ENCODE data around the gene HEY2.

DNA sequence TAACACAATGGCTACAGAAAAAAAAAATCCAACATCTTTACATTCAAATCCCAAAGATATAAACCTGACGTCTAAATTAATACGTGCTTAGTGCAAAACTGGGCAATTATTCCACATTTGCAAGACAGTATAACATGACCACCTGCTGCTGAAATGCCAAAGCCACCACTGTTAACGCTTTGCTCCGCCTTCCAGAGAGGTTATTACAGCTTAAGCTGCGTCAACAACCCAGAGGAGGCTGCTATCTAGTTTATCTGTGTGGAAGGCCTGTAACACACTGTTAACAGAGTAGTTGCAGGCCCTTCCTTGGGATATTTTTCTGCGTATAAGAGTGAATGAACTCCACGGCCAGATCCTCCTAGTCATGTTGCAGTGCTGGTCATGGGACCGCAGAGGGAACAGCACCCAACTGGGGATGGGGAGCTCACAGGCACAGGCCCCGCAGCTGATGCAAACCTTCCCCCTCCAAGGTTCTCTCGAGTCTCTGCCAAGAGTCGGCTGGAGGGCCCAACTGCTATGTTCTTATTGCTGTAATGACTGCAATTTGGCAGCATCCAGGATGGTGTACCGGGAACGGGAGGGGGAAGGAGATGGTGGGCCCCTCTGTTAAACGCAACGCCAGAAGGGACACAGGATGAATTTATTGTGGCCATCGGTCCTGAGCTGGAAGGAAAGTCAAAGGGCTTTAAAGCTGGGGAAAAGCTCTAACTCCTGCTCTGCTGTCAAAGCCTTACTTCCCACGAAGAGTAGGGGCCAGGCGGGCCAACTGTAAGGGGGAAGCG, 40.3 kb downstream of the HEY2 start:
- TF ChIP-seq SMC3 (IDR thresholded peaks at IDR 0.05; ENCODE audit: borderline replicate concordance, low read length) (no peak), ESRRA (IDR thresholded peaks at IDR 0.05; ENCODE audit: low read length) (no peak), POLR2A (IDR thresholded peaks at IDR 0.05; ENCODE audit: low read depth, low read length) (no peak), SUZ12 (IDR thresholded peaks at IDR 0.05; ENCODE audit: unreplicated experiment) (no peak), TBL1XR1 (IDR thresholded peaks at IDR 0.05; ENCODE audit: low read depth, low read length) (no peak), JUND (IDR thresholded peaks at IDR 0.05; ENCODE audit: low read depth, low read length) (no peak), ZNF274 (IDR thresholded peaks at IDR 0.05; ENCODE audit: insufficient read depth, insufficient read length) (no peak), KAT2A (conservative IDR thresholded peaks at IDR 0.05; ENCODE audit: control insufficient read depth, low read depth, low read length) (no peak), CTCF (IDR thresholded peaks at IDR 0.05 in 2 of 3, conservative IDR thresholded peaks at IDR 0.05 in 1 of 3; ENCODE audit: control insufficient read depth in 2 of 3, extremely low read depth in 1 of 3, insufficient read depth in 1 of 3, low read depth in 3 of 3, low read length in 3 of 3) (no peak), NFXL1 (IDR thresholded peaks at IDR 0.05; ENCODE audit: borderline replicate concordance) (no peak), RBBP5 (conservative IDR thresholded peaks at IDR 0.05) (no peak), POLR2AphosphoS5 (IDR thresholded peaks at IDR 0.05; ENCODE audit: low read length) (peak; percentile 28), MEF2A (IDR thresholded peaks at IDR 0.05; ENCODE audit: insufficient read depth, low read depth, low read length) (no peak)
